ENCODE data around the gene SKOR2.
"Not testable (repeated sequence)": the region's sequence is repeated elsewhere in the genome, so short reads cannot be mapped to it uniquely, and the experiment has no call there.

The SKOR2 gene

DNA sequence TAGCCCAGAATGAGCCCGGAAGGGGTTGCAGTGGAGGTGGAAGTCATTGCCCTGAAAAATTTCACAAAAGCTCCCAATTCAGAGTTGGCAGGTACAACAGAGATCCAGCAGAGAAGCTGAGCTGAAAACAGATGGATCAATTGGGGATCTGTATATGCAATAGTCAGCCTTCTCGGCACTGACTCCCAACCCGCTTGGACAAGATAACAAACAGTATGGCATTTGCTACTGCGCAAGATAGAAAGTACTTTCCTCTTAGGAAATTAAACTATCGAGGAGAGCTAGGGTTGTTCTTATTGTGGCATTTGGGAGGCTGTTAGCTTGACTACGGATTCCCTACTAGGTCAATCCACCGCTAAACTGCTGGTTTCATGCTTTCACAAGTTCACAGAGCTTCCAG, 63.7 kb downstream of the SKOR2 start:
- DNase-seq = no peak

DNA sequence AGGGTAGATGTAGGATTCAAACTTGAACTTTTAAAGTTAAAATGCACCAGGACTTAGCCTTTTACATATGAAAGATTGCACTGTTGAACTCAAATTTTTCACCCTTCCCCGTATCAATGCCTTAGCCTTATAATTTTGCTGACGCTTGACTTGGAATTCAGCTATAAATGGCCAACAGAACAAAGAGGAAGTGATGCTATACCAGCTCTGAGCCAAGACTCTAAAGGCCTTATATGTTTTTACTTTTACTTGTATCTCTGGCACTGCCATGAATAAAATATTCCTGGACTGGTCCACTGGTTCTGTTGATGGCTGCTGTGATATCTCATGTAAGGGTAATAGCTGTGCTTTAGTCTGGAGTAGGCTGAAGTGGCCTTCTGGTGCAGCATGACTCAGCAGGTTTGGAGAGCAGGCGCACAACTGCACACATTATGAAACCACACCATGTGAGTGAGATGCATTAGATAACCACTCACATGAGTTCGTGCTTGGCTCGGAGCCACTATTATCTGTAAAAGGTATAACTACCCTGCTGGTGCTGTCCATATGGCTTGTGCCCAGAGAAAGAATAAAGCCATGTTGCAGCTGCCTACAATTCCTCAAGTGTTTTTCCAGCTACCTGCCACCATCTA, 66.9 kb downstream of the SKOR2 start:
- no peak for DNase-seq

DNA sequence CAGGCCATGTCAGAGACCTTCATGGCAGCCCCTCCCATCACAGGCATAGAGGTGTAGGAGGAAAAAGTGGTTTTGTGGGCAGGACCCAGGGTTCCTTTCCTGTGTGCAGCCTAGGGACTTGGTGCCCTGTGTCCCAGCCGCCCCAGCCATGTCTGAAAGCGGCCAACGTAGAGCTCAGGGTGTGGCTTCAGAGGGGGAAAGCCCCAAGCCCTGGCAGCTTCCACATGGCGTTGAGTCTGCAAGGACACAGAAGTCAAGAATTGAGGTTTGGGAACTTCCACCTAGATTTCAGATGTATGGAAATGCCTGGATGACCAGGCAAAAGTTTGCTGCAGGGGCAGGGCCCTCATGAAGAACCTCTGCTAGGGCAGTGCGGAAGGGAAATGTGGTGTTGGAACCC, 69.3 kb downstream of the SKOR2 start:
- DNase-seq = not testable (repeated sequence)

DNA sequence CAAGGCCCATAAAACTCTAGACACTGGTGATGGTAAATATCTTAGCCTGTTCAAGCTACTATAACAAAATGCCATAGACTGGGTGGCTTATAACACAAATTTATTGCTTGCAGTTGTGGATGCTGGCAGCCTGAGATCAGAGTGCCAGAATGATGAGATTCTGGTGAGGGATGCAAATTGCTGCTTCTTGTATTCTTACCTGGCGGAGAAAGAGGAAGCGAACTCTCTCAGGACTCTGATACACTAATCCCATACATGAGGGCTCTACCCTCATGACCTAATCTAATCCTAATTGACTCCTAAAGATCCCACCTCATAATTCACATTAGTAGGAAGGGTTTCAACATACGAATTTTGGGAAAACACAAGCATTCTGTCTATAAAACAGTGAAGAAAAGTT, 70.7 kb downstream of the SKOR2 start:
- no peak for DNase-seq

DNA sequence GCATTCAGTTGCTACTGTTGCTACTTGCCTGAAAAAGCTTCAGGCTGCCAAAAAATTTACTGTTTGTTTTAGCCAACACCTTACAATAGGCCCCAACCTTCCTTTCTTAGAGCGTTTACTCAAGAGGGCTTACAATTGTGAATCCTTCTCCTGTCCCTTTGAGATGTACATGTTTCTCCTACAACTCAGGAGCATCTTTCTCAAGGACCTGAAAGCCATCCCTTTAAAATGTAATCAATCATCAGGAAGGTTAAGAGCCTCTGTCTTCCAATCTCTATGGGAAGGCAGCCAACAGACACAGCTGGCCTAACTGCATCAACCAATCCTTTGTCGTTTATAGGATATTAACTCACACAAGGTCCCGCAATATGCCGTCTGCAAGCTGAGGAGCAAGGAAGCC, 71.9 kb downstream of the SKOR2 start:
- DNase-seq = no peak

DNA sequence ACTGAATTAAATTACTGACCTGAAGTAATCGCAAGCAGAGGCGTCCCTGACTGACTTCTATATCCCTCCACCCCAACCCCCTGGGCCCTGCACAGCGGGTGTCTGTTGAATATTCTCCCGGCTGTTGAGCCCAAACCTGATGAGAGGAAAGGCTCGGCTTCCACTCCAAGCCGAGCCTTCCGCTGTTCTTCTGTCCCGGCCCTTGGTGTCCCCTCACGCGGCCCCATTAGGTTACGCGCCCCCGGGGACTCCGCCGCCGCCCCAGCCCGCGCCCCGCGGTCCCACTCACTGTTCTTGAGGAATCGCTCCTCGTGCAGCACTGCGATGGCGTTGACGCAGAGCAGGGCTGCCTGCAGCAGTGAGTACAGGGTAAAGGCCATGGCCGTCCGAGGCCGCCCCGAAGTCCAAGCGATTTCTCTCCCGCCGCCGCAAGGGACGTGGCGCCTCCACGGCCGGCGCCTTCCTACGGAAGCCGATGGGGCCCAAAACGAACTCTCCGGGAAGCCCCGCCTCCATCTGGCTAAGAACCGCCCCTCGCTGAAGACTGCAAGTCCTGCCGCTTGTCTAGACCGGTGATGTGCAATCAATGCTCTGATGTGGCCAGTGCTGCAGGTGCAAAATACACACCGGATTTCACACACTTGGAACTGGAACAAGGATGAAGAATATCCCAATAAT, 75.4 kb downstream of the SKOR2 start, which contains the start of gene IER3IP1:
Gene IER3IP1, minus strand, starts transcription at position 467 of the 678 bp plus-strand sequence. Its CDS starts 87 bp downstream, at position 380.
- peak; percentile 92 to 93 for DNase-seq

DNA sequence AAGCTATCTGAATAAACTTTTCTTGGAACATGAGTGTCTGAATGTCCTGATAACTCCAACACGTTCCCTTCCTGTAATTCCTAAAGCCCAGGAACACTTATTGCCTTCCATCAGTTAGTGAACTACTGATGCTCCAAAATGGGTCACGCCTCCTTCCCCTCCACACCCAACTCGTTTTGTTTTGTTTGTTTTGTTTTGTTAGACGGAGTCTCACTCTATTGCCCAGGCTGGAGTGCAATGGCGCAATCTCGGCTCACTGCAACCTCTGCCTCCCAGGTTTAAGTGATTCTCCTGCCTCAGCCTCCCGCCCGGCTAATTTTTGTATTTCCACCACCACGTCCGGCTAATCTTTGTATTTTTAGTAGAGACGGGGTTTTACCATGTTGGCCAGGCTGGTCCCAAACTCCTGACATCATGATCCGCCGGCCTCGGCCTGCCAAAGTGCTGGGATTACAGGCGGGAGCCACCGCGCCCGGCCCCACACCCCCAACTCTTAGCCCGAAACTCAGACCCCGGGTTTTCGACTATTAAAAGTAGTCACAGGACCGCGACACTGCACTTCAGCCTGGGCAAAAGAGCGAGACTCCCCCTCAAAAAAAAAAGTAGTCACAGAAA, 76.1 kb downstream of the SKOR2 start:
- peak in 1 of 2 donors; percentile 14 for DNase-seq

DNA sequence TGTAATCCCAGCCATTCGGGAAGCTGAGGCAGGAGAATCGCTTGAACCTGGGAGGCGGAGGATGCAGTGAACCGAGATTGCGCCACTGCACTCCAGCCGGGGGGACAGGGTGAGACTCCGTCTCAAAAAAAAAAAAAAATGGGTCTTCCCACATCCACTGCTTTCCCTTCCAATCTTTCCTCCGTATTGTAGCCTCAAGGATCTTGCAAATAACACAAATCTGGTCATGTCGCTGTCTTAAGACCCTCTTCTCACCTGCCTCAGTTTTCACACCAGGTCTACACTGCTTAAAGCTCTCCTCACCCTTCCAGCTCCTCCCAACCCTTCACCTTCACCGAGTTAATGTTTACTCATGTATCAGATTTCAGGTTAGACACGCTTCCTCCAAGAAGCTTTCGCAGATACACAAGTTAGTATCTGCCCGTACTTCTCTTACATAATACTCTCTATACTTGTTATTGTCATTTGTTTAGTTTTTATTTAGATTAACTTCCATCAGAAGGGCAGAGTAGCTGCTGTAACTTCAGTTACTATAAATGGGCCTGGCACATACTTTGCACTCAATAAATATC, 76.8 kb downstream of the SKOR2 start:
- no peak for DNase-seq

DNA sequence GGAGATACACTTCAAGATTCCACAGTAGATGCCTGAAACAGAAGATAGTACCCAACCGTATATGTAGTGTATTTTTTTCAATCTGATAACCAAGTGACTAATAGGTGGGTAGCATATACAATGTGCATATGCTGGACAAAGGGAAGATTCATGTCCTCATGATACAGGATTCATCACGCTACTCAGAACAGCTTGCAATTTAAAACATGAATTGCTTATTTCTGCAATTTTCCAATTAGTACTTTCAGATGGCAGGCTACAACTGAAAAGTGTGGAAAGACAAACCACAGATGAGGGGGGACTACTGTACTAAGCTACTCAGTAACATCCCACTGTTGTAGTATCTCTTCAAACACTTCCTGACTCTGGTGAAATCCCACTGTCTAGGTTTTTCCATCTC, 79.0 kb downstream of the SKOR2 start:
- no peak for DNase-seq

DNA sequence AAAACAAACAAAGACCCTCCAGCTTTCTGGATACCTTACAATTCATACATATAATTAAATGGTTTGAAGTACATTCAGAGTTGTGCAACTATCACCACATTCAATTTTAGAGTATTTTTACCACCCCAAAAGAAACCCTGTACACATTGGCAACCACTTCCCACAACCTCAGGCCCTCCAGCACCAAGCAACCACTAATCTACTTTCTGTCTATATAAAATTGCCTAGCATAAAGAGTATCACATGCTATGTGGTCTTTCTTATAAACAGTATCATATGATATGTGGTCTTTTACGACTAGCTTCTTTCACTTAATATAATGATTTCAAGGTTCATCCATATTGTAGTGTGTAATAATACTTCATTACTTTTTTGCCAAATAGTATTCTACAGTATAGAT, 82.5 kb downstream of the SKOR2 start:
- DNase-seq = no peak

DNA sequence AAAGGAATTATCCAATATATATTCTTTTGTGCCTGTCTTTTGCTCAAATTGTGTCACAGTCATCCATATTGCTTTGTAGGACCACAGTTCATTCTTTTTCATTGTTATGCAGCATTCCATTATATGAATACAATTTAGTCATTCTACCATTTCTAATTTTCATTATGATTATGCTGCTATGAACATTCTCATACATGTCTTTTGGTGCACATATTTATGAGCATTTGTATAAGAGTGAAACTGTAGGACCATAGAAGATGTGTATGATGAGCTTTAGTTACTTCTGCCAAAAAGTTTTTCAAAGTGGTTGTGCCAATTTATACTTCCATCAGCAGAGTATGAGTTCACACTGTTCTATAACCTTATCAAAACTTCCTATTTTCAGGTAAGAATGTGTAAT, 83.0 kb downstream of the SKOR2 start:
- DNase-seq = no peak

DNA sequence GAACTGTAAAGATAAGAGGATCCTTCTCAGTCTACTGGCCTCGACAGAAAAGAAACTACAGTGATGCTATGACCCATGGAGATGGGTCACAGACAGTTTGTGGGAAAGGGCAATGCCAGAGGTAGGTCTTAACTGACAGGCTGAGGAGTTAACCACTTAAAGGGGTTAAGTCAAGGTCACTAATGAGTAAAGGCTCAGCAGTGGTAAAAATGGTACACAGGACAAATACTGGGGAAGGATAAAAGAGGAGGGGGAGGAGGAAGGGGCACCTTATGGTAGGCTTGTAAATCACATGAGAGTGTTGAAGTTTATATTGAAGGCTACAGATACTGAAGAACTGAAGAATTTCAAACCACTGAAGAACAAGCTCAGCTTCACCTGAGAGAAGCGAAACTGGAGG, 85.2 kb downstream of the SKOR2 start:
- DNase-seq = no peak

DNA sequence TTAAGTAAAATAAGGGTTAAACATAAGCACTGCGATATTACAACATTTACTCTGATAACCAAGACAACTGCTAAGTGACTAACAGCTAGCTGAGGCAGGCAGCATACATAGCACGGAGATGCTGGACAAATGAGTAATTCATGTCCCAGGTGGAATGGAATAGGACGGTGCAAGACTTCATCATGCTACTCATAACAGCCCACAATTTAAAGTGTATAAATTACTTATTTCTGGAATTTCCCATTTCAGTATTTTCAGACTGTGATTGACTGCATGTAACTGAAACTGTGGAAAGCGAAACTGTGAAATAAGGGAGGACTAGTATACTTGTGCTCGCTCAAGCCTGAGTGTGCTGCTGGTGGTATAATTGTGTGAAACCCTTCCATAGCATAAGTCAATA, 88.2 kb downstream of the SKOR2 start:
- no peak for DNase-seq

DNA sequence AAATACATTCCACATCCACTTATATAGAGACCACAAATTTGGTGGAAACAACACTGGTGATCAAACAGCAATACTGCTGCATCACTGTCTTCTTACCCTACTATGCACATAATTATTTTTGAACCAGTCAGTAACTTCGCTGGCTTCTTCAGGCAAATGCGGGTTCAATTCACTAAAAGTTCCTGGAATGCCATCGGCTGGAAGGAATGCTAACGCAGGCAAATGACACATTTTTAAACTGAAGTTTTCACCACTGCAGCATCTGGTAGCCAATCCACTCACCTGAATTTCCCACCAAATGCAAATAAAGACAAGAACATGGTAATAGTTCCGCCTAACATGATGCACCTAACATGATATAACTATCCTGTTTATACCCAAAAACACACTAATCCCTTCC, 91.2 kb downstream of the SKOR2 start:
- DNase-seq = no peak

DNA sequence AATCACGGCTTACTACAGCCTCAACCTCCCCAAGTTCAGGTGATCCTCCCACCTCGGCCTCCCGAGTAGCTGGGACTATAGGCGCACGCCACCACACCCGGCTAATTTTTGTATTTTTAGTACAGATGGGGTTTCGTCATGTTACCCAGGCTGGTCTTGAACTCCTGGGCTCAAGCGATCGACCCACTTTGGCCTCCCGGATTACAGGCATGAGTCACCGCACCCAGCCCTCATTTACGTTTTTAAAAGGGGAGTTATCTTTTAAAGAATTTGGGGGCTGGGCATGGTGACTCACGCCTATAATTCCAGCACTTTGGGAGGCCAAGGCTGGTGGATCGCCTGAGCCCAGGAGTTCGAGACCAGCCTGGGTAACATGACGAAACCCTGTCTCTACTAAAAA, 93.1 kb downstream of the SKOR2 start:
- DNase-seq = not testable (repeated sequence)
